ENCODE measurements around the gene BEST3. TPM values are rescaled to one million over a fixed set of nuclear protein-coding genes. Genes with fewer than 3 reads are reported as not detected.
A peak's percentile ranks its signal among the peaks of the same experiment; 100 is the strongest.

The BEST3 gene
- polyA plus RNA-seq, 1 experiment, result not detected

GRCh38 chr12:69701826-69702225, 2.7 kb upstream of the BEST3 start:
- H3K4me3 ChIP-seq (ENCODE audit: low read depth, low read length), result no peak overlapping the region
- no peak for TF ChIP-seq CTCF (IDR thresholded peaks at IDR 0.05; ENCODE audit: insufficient read depth, low read depth, low read length)
- POLR2A ChIA-PET, result no interaction called here
- DNase-seq (ENCODE audit: low read depth), result no peak
- no peaks in the 10 kb centered on the region for H3K36me3 ChIP-seq (ENCODE audit: control insufficient read depth, insufficient read depth, low read length)
- CTCF ChIA-PET, result no interaction called here
- H3K27me3 ChIP-seq (ENCODE audit: control insufficient read depth, insufficient read depth, low read length), result no peaks in the 10 kb centered on the region; the same call in none of the 2 replicates

DNA sequence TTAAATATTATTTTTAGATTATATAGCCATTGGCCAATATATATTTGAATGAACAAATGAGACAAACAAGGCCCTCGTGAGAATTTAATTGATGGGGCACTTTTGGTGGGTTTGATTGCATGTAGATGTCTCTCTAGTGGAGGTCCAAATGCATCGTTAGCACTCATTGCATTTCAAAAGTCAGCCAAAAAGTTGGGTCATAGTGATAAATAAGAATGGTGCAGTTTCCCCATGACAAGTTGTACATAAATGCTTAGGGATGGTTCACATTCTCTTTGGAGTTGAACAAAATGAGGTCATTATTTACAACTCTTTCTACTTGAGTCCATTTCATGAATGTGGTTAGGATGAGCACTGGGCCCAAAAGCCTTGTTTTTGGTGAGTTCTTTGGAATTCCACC, 1.0 kb downstream of the BEST3 start:
- no peaks in the 10 kb centered on the region for H3K36me3 ChIP-seq (ENCODE audit: control insufficient read depth, insufficient read depth, low read length)
- TF ChIP-seq CTCF (IDR thresholded peaks at IDR 0.05; ENCODE audit: insufficient read depth, low read depth, low read length), result no peak
- H3K4me3 ChIP-seq (ENCODE audit: low read depth, low read length), result no peak overlapping the region
- ChIA-PET POLR2A (no interaction called here), CTCF (no interaction called here)
- no peak for DNase-seq (ENCODE audit: low read depth)
- no peaks in the 10 kb centered on the region; the same call in 1 of the 2 replicates for H3K27me3 ChIP-seq (ENCODE audit: control insufficient read depth, insufficient read depth, low read length)

DNA sequence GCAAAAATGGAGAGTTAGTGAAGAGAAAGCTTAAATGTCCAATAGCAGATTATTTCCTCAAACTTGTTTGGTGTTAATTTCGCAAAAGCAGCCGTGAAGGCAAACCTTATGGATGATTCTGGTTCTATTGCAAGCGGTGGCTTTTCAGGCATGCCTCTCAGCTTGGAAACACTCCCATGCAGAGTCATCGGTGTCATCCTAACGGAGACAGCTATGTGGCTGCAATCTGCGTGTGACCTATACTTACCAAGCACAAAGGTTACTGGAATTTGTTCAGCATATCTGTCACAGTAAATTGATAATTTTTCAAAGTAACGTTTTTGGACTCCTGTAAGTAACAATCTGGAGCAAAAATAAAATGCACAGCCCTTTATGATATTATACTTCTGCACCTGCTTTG, 5.0 kb downstream of the BEST3 start:
- no peak for TF ChIP-seq CTCF (IDR thresholded peaks at IDR 0.05; ENCODE audit: insufficient read depth, low read depth, low read length)
- Histone ChIP-seq H3K36me3 (ENCODE audit: control insufficient read depth, insufficient read depth, low read length) (no peaks in the 10 kb centered on the region), H3K27me3 (ENCODE audit: control insufficient read depth, insufficient read depth, low read length) (no peaks in the 10 kb centered on the region), H3K4me3 (ENCODE audit: low read depth, low read length) (no peak overlapping the region)
- DNase-seq (ENCODE audit: low read depth), result no peak
- ChIA-PET POLR2A (no interaction called here), CTCF (interaction anchor here (0.8 to 1.2 kb wide), 2 partner anchors 25 to 30 kb away, joined by 3 read pairs; no protein-coding TSS in a partner anchor)

GRCh38 chr12:69689638-69690037, 9.5 kb downstream of the BEST3 start:
- H3K27me3 ChIP-seq (ENCODE audit: control insufficient read depth, insufficient read depth, low read length), result no peaks in the 10 kb centered on the region
- ChIA-PET CTCF (no interaction called here), POLR2A (no interaction called here)
- no peak overlapping the region for H3K4me3 ChIP-seq (ENCODE audit: low read depth, low read length)
- no peak for DNase-seq (ENCODE audit: low read depth)
- no peak for TF ChIP-seq CTCF (IDR thresholded peaks at IDR 0.05; ENCODE audit: insufficient read depth, low read depth, low read length)
- H3K36me3 ChIP-seq (ENCODE audit: control insufficient read depth, insufficient read depth, low read length), result no peaks in the 10 kb centered on the region

DNA sequence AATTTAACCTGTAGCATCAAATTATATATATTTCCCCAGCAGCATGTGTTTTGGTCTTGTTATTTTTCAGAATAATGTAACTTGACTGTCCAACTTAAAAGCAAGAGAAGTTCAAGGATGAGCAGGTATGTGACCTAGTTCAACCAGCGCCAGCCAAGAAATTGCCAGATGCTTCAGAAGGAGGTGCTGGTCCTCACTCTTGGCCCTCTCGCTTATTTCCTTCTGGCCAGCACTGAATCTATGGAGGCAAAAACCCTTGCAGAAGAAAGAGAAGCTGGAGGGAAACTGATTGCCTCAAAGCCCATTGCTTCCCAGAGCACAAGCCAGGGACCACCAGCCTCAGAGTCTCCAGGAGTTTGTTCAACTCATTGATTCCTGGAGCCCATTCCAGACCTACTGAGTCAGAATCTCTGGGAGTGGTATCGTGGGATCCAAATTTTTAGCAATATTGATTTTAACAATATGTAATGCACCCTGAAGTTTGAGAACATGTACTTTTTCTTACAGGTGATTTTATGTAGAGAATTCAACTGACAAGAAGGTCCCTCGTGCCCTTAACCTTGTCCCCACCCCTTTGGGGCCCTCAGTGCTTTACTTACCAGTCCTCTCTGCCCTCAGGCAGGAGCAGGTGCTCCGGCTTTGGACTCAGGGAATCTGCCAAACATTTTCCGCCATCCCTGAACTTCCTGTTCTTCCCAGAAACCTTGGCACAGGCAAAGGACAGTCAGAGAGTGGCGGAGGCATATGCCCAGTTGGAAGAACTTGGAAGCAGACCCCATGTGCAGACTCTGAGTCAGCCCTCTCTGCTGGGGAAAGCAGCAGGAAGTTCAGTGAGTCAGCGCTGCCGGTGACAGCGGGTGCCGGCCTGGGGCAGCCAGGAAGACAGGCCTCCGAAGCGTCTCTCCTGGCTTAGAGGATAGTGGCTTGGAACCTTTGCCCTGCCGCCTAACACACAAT, 10.4 kb downstream of the BEST3 start:
- Histone ChIP-seq H3K36me3 (ENCODE audit: control insufficient read depth, insufficient read depth, low read length) (no peaks in the 10 kb centered on the region), H3K27me3 (ENCODE audit: control insufficient read depth, insufficient read depth, low read length) (no peaks in the 10 kb centered on the region), H3K4me3 (ENCODE audit: low read depth, low read length) (no peak overlapping the region)
- peak; percentile 70 for DNase-seq (ENCODE audit: low read depth)
- POLR2A ChIA-PET, result no interaction called here
- CTCF ChIA-PET, result no interaction called here
- TF ChIP-seq CTCF (IDR thresholded peaks at IDR 0.05; ENCODE audit: insufficient read depth, low read depth, low read length), result no peak
